Adipose tissue (tissue), 3 donors: Measurements from ENCODE around the gene ZNF689. TPM values are rescaled to one million over a fixed set of nuclear protein-coding genes. Genes with fewer than 3 reads are reported as not detected.
"Not testable (repeated sequence)": the region's sequence is repeated elsewhere in the genome, so short reads cannot be mapped to it uniquely, and the experiment has no call there.

ENCODE experiments used
- H3K27ac ChIP-seq: one replicate; pipeline ENCODE4 v1.5.1; 2013; ENCODE audit warnings: low read depth, low read length
- WGBS, 3 donors: extraction: QIAGEN DNeasy Blood & Tissue Kit; methylation state at CpG; one replicate each; pipeline ENCODE4 v1.1.7; 2013; 5-methylcytosine and 5-hydroxymethylcytosine counted together
- polyA plus RNA-seq, 3 donors: library from polyadenylated mRNA; stranded (reverse); fragments of 200-250 nt; gene quantifications; one replicate each; pipeline ENCODE4 v1.2.3, GENCODE V29; 2013
- donor health status: healthy with polysubstance abuse.
- donor health status: Bipolar disorder and iron deficiency.
- donor health status: healthy.

The ZNF689 gene
- polyA plus RNA-seq, 3 donors = 3.7 to 4.2 (median 4.2) TPM

- 75 to 89% (median 77%) methylated on average over 3 of the region's 3 CpGs for WGBS, 3 donors
- H3K27ac ChIP-seq = no peak overlapping the region
Measured at GRCh38 chr16:30641378-30641982, 31.3 kb upstream of the ZNF689 start.

GRCh38 chr16:30637944-30638343, 27.8 kb upstream of the ZNF689 start:
- no peak overlapping the region for H3K27ac ChIP-seq
- 4 to 9% (median 7%) methylated on average over 1 of the region's 1 CpG for WGBS, 3 donors

- 88 to 92% (median 89%) methylated on average over 10 of the region's 10 CpGs for WGBS, 3 donors
Measured at GRCh38 chr16:30637139-30637538, 26.9 kb upstream of the ZNF689 start.

GRCh38 chr16:30636599-30636998, 26.4 kb upstream of the ZNF689 start:
- WGBS, 3 donors = 93 to 94% (median 94%) methylated on average over 7 of the region's 7 CpGs
- H3K27ac ChIP-seq = no peak overlapping the region

More at GRCh38 chr16:30637139-30637538, 26.9 kb upstream of the ZNF689 start:
- H3K27ac ChIP-seq = not testable (repeated sequence)

GRCh38 chr16:30633526-30633925, 23.3 kb upstream of the ZNF689 start:
- WGBS, 3 donors = 77 to 84% (median 82%) methylated on average over 17 of the region's 17 CpGs
- no peak overlapping the region for H3K27ac ChIP-seq

- WGBS, 3 donors = 81 to 91% (median 85%) methylated on average over 7 of the region's 7 CpGs
- H3K27ac ChIP-seq = not testable (repeated sequence)
Measured at GRCh38 chr16:30632454-30632853, 22.3 kb upstream of the ZNF689 start.

GRCh38 chr16:30628628-30629540, 18.7 kb upstream of the ZNF689 start:
- WGBS, 3 donors = 28 to 40% (median 33%) methylated on average over 18 of the region's 18 CpGs
- no peak overlapping the region for H3K27ac ChIP-seq

- no peak overlapping the region for H3K27ac ChIP-seq
- 82 to 91% (median 85%) methylated on average over 9 of the region's 9 CpGs for WGBS, 3 donors
Measured at GRCh38 chr16:30626236-30626635, 16.0 kb upstream of the ZNF689 start.

- no peak overlapping the region for H3K27ac ChIP-seq
- WGBS, 3 donors = 77 to 84% (median 82%) methylated on average over 11 of the region's 11 CpGs
Measured at GRCh38 chr16:30623536-30624283, 13.5 kb upstream of the ZNF689 start.

GRCh38 chr16:30622455-30623032, 12.4 kb upstream of the ZNF689 start:
- WGBS, 3 donors = 48 to 61% (median 50%) methylated on average over 10 of the region's 10 CpGs
- no peak overlapping the region for H3K27ac ChIP-seq

- 82 to 87% (median 84%) methylated on average over 5 of the region's 5 CpGs for WGBS, 3 donors
- H3K27ac ChIP-seq = no peak overlapping the region
Measured at GRCh38 chr16:30621765-30622164, 11.6 kb upstream of the ZNF689 start.

GRCh38 chr16:30620169-30620568, 10.0 kb upstream of the ZNF689 start:
- WGBS, 3 donors = 45 to 71% (median 64%) methylated on average over 3 of the region's 3 CpGs
- H3K27ac ChIP-seq = no peak overlapping the region

GRCh38 chr16:30619638-30620037, 9.4 kb upstream of the ZNF689 start:
- 85 to 91% (median 90%) methylated on average over 5 of the region's 5 CpGs for WGBS, 3 donors
- no peak overlapping the region for H3K27ac ChIP-seq

- no peak overlapping the region for H3K27ac ChIP-seq
- WGBS, 3 donors = 62 to 88% (median 64%) methylated on average over 4 of the region's 4 CpGs
Measured at GRCh38 chr16:30619202-30619601, 9.0 kb upstream of the ZNF689 start.

GRCh38 chr16:30615358-30616091, 5.3 kb upstream of the ZNF689 start:
- no peak overlapping the region for H3K27ac ChIP-seq
- 44 to 53% (median 47%) methylated on average over 12 of the region's 12 CpGs for WGBS, 3 donors

- 12 to 14% (median 13%) methylated on average over 39 to 40 of the region's 40 CpGs for WGBS, 3 donors
- H3K27ac ChIP-seq = peak overlapping the region; percentile 46
Measured at GRCh38 chr16:30609002-30609925, 925 bp downstream of the ZNF689 start.

GRCh38 chr16:30606004-30606403, 4.2 kb downstream of the ZNF689 start:
- WGBS, 3 donors = 97 to 99% (median 98%) methylated on average over 3 of the region's 3 CpGs
- no peak overlapping the region for H3K27ac ChIP-seq
